Caco-2 (cell line): ENCODE results near the gene NCAPH2. TPM values are rescaled to one million over a fixed set of nuclear protein-coding genes. Genes with fewer than 3 reads are reported as not detected.

Experiments used
- BruUV-seq: library from RNA; stranded (reverse); fragments of 400-500 nt; replicated peaks from 2 replicates; lab custom pipeline; 2021; lab: Mats Ljungman, UMichigan
- CTCF ChIA-PET: fragments of 300-600 bp; sonication (Branson Sonifier 250); formaldehyde crosslinking; loops from one replicate; lab custom pipeline; 2022; ENCODE audit warnings: antibody characterized with exemption; lab: Charles Lee
- POLR2A ChIA-PET: fragments of 300-600 bp; sonication (Branson Sonifier 250); formaldehyde crosslinking; loops from one replicate; lab custom pipeline; 2022; ENCODE audit warnings: antibody characterized with exemption; lab: Charles Lee
- DNase-seq, 2 experiments: peaks; one replicate each; pipeline versions ENCODE4 v3.0.0 to v3.0.0-alpha.2; 2020 to 2022
- H3K27me3 ChIP-seq: replicated peaks from 2 replicates; pipeline ENCODE4 v1.6.0; 2011; ENCODE audit warnings: low read length; ENCODE audit not compliant: control insufficient read depth, insufficient read depth
- H3K36me3 ChIP-seq: 2 replicates; pipeline ENCODE4 v1.5.1; 2011; ENCODE audit warnings: low read length; ENCODE audit not compliant: control insufficient read depth, insufficient read depth
- H3K4me1 ChIP-seq: fragments of 250-450 bp; sonication (Bioruptor Pico); 2 replicates; pipeline ENCODE4 v1.5.1; 2020; ENCODE audit warnings: mild to moderate bottlenecking
- H3K4me3 ChIP-seq: 2 replicates; pipeline ENCODE4 v1.5.1; 2011; ENCODE audit warnings: low read depth, mild to moderate bottlenecking, control low read depth, low read length
- H3K9me3 ChIP-seq: fragments of 250-450 bp; sonication (Bioruptor Pico); 2 replicates; pipeline ENCODE4 v1.5.1; 2020; ENCODE audit warnings: mild to moderate bottlenecking, moderate library complexity
- H3K27ac Mint-ChIP-seq: one replicate; pipeline ENCODE4 v1.8.0; 2022; ENCODE audit warnings: mixed read lengths; ENCODE audit not compliant: unreplicated experiment
- H3K27me3 Mint-ChIP-seq: one replicate; pipeline ENCODE4 v1.8.0; 2022; ENCODE audit warnings: mixed read lengths; ENCODE audit not compliant: insufficient read depth, unreplicated experiment
- H3K36me3 Mint-ChIP-seq: one replicate; pipeline ENCODE4 v1.8.0; 2022; ENCODE audit warnings: mild to moderate bottlenecking, mixed read lengths; ENCODE audit not compliant: insufficient read depth, unreplicated experiment
- H3K4me1 Mint-ChIP-seq: one replicate; pipeline ENCODE4 v1.8.0; 2022; ENCODE audit warnings: low read depth, mixed read lengths; ENCODE audit not compliant: unreplicated experiment
- H3K4me3 Mint-ChIP-seq: one replicate; pipeline ENCODE4 v1.8.0; 2022; ENCODE audit warnings: mild to moderate bottlenecking, moderate library complexity, mixed read lengths; ENCODE audit not compliant: unreplicated experiment
- H3K9me3 Mint-ChIP-seq: one replicate; pipeline ENCODE4 v1.8.0; 2022; ENCODE audit warnings: mixed read lengths; ENCODE audit not compliant: unreplicated experiment
- CTCF ChIP-seq, 2 experiments: fragments of 200-600 bp in 1 of 2; IDR thresholded peaks; 1 replicate in 1 of 2; 2 replicates in 1 of 2; pipeline versions ENCODE4 v1.5.1 to v1.8.0; 2011 to 2022; ENCODE audit warnings: antibody characterized with exemption in 1 of 2, control low read depth in 1 of 2, inconsistent platforms in 1 of 2, low read depth in 1 of 2, low read length in 1 of 2, mild to moderate bottlenecking in 1 of 2, moderate library complexity in 1 of 2; ENCODE audit not compliant: insufficient read depth in 1 of 2, severe bottlenecking in 1 of 2, unreplicated experiment in 1 of 2
- intact Hi-C: fragments of 100-400 bp; cut with micrococcal nuclease; formaldehyde crosslinking; loops from one replicate; pipeline ENCODE4 v1.10.0; 2022; ENCODE audit not compliant: unreplicated experiment
- total RNA-seq: library from RNA; stranded (reverse); gene quantifications from 2 replicates; pipeline ENCODE4 v1.2.3, GENCODE V29; 2022

The NCAPH2 gene
- total RNA-seq, 1 experiment from 2014 or later: 88.9 TPM

DNA sequence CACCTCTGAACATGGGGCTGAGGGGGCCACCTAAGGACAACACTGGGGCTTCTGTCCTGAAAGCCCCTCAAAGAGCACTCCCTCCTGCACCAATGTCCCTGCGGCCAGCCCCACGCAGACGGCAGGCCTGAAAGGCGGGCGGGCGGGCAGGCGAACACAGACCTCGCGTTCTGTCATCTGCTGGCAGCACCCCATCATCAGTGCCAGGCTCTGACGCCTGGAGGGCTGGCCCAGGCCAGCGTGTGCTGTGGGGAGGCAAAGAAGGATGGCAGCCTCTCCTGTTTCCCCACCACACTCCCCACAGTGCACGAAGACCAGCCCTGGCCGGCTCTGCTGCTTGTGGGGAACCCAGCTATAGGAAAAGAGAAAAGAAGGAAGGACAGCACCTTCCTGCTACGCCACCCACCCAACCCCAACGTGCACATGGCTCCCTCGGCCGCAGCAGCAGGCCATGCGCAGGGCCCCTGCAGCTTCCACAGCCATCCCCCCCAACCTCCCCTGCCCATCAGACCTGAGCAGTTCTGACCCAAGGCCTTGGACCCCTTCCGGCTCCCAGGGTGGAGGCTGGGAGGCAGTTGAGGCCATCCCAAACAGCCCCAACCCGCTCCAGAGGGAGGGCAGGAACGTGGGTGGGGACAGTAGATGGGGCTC lies 36.7 kb upstream of the NCAPH2 start:
- POLR2A ChIA-PET: no interaction called here
- no peak overlapping the region for H3K4me3 Mint-ChIP-seq
- intact Hi-C loops: no loop called here

GRCh38 chr22:50471962-50472361 lies 36.1 kb upstream of the NCAPH2 start:
- no TSS peak for BruUV-seq
- Mint-ChIP-seq H3K36me3 (no peaks in the 10 kb centered on the region), H3K27ac (peak overlapping the region; percentile 22), H3K4me1 (peaks cover 20% of the 10 kb centered on the region), H3K9me3 (no peaks in the 10 kb centered on the region), H3K4me3 (no peak overlapping the region), H3K27me3 (no peaks in the 10 kb centered on the region)
- ChIA-PET CTCF (interaction anchor here (0.8 kb wide), 1 partner anchor 26 kb away, joined by 3 read pairs; no protein-coding TSS in a partner anchor), POLR2A (no interaction called here)
- peaks cover 41% of the 10 kb centered on the region for H3K4me1 ChIP-seq
- no peak overlapping the region for H3K4me3 ChIP-seq
- intact Hi-C loops: no loop called here
- DNase-seq: no peak
- no peak for TF ChIP-seq CTCF (IDR thresholded peaks at IDR 0.05; ENCODE audit: insufficient read depth in 1 of 2, low read depth in 1 of 2, low read length in 1 of 2, severe bottlenecking in 1 of 2, unreplicated experiment in 1 of 2)
- H3K36me3 ChIP-seq: peaks cover 8% of the 10 kb centered on the region
- H3K27me3 ChIP-seq: no peaks in the 10 kb centered on the region
- H3K9me3 ChIP-seq: no peaks in the 10 kb centered on the region

More for the DNA sequence above, 36.7 kb upstream of the NCAPH2 start:
- Mint-ChIP-seq H3K9me3 (no peaks in the 10 kb centered on the region), H3K27ac (peak overlapping the region; percentile 22), H3K4me1 (peaks cover 18% of the 10 kb centered on the region), H3K36me3 (peaks cover 4% of the 10 kb centered on the region), H3K27me3 (no peaks in the 10 kb centered on the region)
- H3K4me3 ChIP-seq: no peak overlapping the region
- TF ChIP-seq CTCF (IDR thresholded peaks at IDR 0.05; ENCODE audit: insufficient read depth in 1 of 2, low read depth in 1 of 2, low read length in 1 of 2, severe bottlenecking in 1 of 2, unreplicated experiment in 1 of 2): no peak
- H3K27me3 ChIP-seq: no peaks in the 10 kb centered on the region
- no peaks in the 10 kb centered on the region for H3K9me3 ChIP-seq
- CTCF ChIA-PET: no interaction called here
- no peak for DNase-seq
- no TSS peak for BruUV-seq
- H3K4me1 ChIP-seq: peaks cover 41% of the 10 kb centered on the region
- H3K36me3 ChIP-seq: peaks cover 8% of the 10 kb centered on the region

DNA sequence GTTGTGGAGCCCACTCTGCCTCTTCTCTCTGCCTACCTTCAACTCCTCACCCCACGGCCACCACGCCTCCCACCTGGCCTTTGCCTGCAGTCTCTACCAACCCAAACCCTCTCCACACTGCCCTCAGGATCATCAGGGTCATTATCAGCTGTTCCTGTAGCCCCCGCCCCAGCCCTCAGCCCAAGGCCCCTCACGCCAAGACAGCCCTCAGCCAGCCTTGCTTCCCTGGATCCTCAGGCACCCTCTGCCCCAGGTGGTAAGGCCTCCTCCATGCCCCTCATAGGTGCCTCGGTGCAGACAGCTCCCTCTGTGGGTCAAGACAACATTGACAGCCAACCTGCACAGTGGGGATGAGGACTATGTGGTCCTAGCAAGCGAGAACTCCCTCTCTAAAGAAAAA lies 34.9 kb upstream of the NCAPH2 start:
- no TSS peak for BruUV-seq
- TF ChIP-seq CTCF (IDR thresholded peaks at IDR 0.05; ENCODE audit: insufficient read depth in 1 of 2, low read depth in 1 of 2, low read length in 1 of 2, severe bottlenecking in 1 of 2, unreplicated experiment in 1 of 2): peak; percentile 15 to 28
- POLR2A ChIA-PET: no interaction called here
- no peak for DNase-seq
- H3K36me3 ChIP-seq: peaks cover 6% of the 10 kb centered on the region; the same call in 1 of the 2 replicates
- intact Hi-C loops: no loop called here
- H3K9me3 ChIP-seq: no peaks in the 10 kb centered on the region
- no peaks in the 10 kb centered on the region for H3K27me3 ChIP-seq
- peaks cover 41% of the 10 kb centered on the region for H3K4me1 ChIP-seq
- Mint-ChIP-seq H3K4me1 (peaks cover 24% of the 10 kb centered on the region), H3K27me3 (no peaks in the 10 kb centered on the region), H3K27ac (peak overlapping the region; percentile 34), H3K4me3 (peak overlapping the region; percentile 77), H3K9me3 (no peaks in the 10 kb centered on the region), H3K36me3 (no peaks in the 10 kb centered on the region)
- no peak overlapping the region for H3K4me3 ChIP-seq
- CTCF ChIA-PET: interaction anchor here (0.6 to 1.2 kb wide), 2 partner anchors 35 to 52 kb away, joined by 3 read pairs; partner anchors contain the start of genes LMF2, NCAPH2 and SCO2
